SU-DHL-6 (cell line): ENCODE data around the gene TBL1X.

Experiments
- CTCF ChIP-seq: fragments of 200-600 bp; sonication (generic); IDR thresholded peaks from one replicate; pipeline ENCODE4 v1.5.1; 2017; ENCODE audit warnings: antibody characterized with exemption, mild to moderate bottlenecking, low read length, moderate library complexity; ENCODE audit not compliant: insufficient read depth, poor library complexity, severe bottlenecking
- EZH2phosphoT487 ChIP-seq: fragments of 200-600 bp; sonication (generic), shearing (Covaris generic); conservative IDR thresholded peaks from 2 replicates; pipeline ENCODE4 v1.6.1; 2018; ENCODE audit warnings: mild to moderate bottlenecking, antibody characterized with exemption, low read length, moderate library complexity, mixed read lengths

- no peak for TF ChIP-seq CTCF
- TF ChIP-seq EZH2phosphoT487: no peak
Measured at GRCh38 chrX:9528498-9528897, 63.6 kb downstream of the TBL1X start.
